ENCODE results near the gene INSYN2A. TPM values are rescaled to one million over a fixed set of nuclear protein-coding genes. Genes with fewer than 3 reads are reported as not detected.

The INSYN2A gene
- total RNA-seq (ENCODE audit: low replicate concordance), result 0.07 and 0.85 TPM in 2 replicates
- long read RNA-seq, result 0 reads

DNA sequence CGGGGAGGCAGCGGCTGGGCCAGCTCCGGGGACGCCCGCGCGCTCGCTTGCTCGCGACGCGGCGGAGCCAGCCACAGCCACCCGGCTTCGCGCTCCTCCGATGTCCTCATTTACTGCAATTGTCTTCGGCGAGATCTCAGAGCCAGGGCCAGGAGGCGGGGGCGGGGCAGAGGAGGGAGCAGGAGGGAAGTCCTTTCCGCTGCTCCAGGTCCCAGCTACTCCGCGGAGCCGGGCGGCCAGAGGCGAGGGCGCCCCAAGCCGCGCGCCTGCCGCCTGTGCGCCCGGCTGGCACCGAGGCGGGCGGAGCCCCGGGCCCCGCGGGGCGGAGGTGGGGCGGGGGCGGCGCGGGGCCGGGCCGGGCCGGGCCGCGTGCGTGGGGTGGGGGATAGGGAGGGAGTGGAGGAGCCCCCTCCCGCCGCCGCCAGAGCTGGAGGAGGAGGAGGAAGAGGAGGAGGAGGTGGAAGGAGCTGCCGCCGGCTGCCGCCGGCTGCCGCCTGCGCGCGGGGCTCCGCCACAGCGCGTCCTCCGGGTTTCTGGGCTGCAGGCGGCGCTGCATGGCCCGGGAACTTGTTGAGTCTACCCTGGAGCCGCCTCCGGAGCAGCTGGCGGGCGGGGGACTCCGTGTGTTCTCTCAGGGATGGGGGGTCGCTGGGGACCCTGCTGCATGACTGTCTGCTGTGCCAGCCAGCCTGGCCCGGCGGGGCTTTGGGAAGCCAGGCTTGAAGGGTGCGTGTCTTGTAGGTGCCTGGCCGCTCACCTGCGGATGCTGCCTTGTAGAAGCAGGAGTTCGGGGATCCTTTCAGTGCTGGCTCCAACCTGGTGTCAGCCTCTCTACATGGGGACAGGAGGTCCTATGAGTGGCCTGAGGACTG lies at the start of gene INSYN2A:
TSS of gene INSYN2A (minus strand) at position 310 of the 872 bp plus-strand sequence. CDS start 20,196 bp downstream, outside the sequence.
- DNase-seq (ENCODE audit: extremely low spot score, unreplicated experiment), result no peak
- no peak within 1 kb of the TSS for H3K27ac Mint-ChIP-seq
- no peaks in the 10 kb centered on the region for H3K36me3 Mint-ChIP-seq
- H3K27me3 Mint-ChIP-seq, result peaks cover 56% of the 10 kb centered on the region
- H3K4me1 Mint-ChIP-seq (ENCODE audit: unreplicated experiment), result no peaks in the 10 kb centered on the region
- TF ChIP-seq CTCF (conservative IDR thresholded peaks at IDR 0.05), result peak; percentile 58
- no peaks in the 10 kb centered on the region for H3K9me3 Mint-ChIP-seq
- peak within 1 kb of the TSS; percentile 90 for H3K4me3 Mint-ChIP-seq

- Mint-ChIP-seq H3K9me3 (no peaks in the 10 kb centered on the region), H3K27me3 (no peaks in the 10 kb centered on the region), H3K4me1 (ENCODE audit: unreplicated experiment) (peaks cover 5% of the 10 kb centered on the region), H3K4me3 (no peak overlapping the region), H3K36me3 (peaks cover 21% of the 10 kb centered on the region), H3K27ac (no peak overlapping the region)
- no peak for TF ChIP-seq CTCF (conservative IDR thresholded peaks at IDR 0.05)
- DNase-seq (ENCODE audit: extremely low spot score, unreplicated experiment), result no peak
Observed at GRCh38 chr10:127245456-127245855, 49.1 kb upstream of the INSYN2A start.

- DNase-seq (ENCODE audit: extremely low spot score, unreplicated experiment), result no peak
- Mint-ChIP-seq H3K4me3 (no peak overlapping the region), H3K4me1 (ENCODE audit: unreplicated experiment) (peaks cover 5% of the 10 kb centered on the region), H3K36me3 (peaks cover 12% of the 10 kb centered on the region), H3K9me3 (no peaks in the 10 kb centered on the region), H3K27ac (no peak overlapping the region), H3K27me3 (no peaks in the 10 kb centered on the region)
- peak; percentile 75 for TF ChIP-seq CTCF (conservative IDR thresholded peaks at IDR 0.05)
Observed at GRCh38 chr10:127243490-127244272, 47.3 kb upstream of the INSYN2A start.

- no peak for DNase-seq (ENCODE audit: extremely low spot score, unreplicated experiment)
Observed at GRCh38 chr10:127242914-127243313, 46.5 kb upstream of the INSYN2A start.

More at GRCh38 chr10:127242914-127243313, 46.5 kb upstream of the INSYN2A start:
- peaks cover 5% of the 10 kb centered on the region for H3K36me3 Mint-ChIP-seq
- H3K27me3 Mint-ChIP-seq, result no peaks in the 10 kb centered on the region
- no peak overlapping the region for H3K27ac Mint-ChIP-seq
- no peak overlapping the region for H3K4me3 Mint-ChIP-seq
- no peaks in the 10 kb centered on the region for H3K9me3 Mint-ChIP-seq
- TF ChIP-seq CTCF (conservative IDR thresholded peaks at IDR 0.05), result no peak
- H3K4me1 Mint-ChIP-seq (ENCODE audit: unreplicated experiment), result peaks cover 5% of the 10 kb centered on the region
